GM13977 (cell line): ENCODE results near the gene DNAH17.

Source experiments
- DNase-seq: peaks from one replicate; pipeline ENCODE4 v3.0.0; 2012; ENCODE audit warnings: low spot score
- CTCF ChIP-seq: IDR thresholded peaks from 2 replicates; pipeline ENCODE4 v1.5.1; 2012; ENCODE audit warnings: mild to moderate bottlenecking, control low read depth; ENCODE audit not compliant: insufficient read depth; ENCODE audit errors: extremely low read depth, missing control alignments
- in situ Hi-C: fragments of 300-500 bp; cut with MboI; formaldehyde crosslinking; loops from one replicate; pipeline ENCODE4 v1.12.0; 2022; ENCODE audit warnings: low sequenced_read_pairs, low pct_unique_long_range_greater_than_20kb, mixed read lengths, inconsistent platforms; ENCODE audit not compliant: unreplicated experiment

DNAH17 gene

GRCh38 chr17:78528541-78528940 is 48.7 kb downstream of the DNAH17 start:
- in situ Hi-C loops, result no loop called here
- DNase-seq, result no peak
- TF ChIP-seq CTCF, result no peak

GRCh38 chr17:78527345-78527744 is 49.9 kb downstream of the DNAH17 start:
- no peak for TF ChIP-seq CTCF
- DNase-seq, result no peak
- in situ Hi-C loops, result no loop called here

DNA sequence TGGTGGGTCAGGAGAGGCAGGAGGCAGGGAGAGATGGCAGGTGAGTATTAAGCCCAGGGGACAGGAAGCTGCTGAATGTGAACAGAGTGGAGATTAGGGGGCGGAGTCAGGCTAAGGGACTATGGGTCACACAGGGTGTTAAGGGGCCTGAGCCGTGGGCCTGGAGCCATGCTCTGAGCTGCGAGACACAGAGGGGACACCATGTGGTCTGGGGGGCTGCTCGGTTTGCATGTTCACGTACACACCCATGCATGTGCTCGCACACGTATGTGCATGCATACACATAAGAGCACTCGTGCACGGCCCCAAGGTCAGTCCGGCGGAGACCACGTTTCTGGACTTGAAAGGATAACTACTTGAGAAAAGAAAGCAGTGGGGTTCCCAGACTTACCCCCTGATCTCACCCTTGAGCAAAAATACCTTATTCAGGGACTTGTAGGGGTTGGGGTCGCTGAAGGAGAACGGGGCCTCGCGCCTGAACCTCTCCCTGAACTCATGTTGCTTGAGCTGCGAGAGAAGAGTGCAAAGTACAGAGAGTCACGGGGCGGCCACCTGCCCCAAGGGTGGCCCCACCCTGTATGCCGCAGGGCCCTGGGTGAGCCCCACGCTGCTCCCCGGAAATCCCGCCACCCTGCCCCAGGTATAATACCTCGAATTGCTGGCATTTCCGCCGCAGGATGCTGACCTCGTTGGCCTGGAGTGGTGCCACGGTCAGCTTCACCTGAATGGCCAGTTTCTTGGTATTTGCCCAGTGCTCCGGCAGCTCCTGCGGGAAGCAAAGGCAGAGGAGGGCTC is 50.8 kb downstream of the DNAH17 start:
- no peak for DNase-seq

GRCh38 chr17:78525511-78526160 is 51.6 kb downstream of the DNAH17 start:
- no peak for DNase-seq
- TF ChIP-seq CTCF, result no peak
- in situ Hi-C loops, result no loop called here

More for the DNA sequence above, 50.8 kb downstream of the DNAH17 start:
- TF ChIP-seq CTCF, result no peak
- in situ Hi-C loops, result no loop called here

GRCh38 chr17:78524870-78525510 is 52.2 kb downstream of the DNAH17 start:
- in situ Hi-C loops, result loop anchor here (25.0 kb wide), 1 partner anchor 312 kb away; the partner anchor contains the start of gene USP36
- DNase-seq, result no peak
- TF ChIP-seq CTCF, result no peak

DNA sequence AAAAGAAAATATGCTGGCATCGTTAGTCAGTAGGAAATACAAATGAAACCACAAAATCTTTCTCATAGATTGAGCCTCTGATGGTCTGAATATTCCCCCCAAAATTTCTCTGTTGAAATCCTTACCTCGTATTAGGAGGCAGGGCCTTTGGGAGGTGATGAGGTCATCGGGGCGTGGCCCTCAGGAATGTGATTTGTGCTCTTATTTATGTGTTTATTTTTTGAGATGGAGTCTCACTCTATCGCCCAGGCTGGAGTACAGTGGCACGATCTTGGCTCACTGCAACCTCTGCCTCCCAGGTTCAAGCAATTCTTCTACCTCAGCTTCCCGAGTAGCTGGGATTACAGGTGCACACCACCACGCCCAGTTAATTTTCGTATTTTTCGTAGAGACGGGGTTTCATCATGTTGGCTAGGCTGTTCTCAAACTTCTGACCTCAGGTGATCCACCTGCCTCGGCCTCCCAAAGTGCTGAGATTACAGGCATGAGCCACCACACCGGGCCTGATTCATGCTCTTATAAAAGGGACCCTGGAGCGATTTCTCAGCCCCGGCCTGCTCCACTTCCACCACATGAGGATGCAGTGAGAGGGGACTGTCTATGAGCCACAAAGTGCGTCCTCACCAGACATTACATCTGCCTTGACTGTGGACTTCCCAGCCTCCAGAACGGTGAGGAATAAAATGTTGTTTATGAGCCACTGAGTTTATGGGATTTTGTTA is 53.1 kb downstream of the DNAH17 start:
- in situ Hi-C loops, result loop anchor here (25.0 kb wide), 1 partner anchor 313 kb away; the partner anchor contains the start of gene USP36
- DNase-seq, result no peak
- TF ChIP-seq CTCF, result no peak
